HepG2 (cell line): ENCODE results near the gene VPS25. TPM values are rescaled to one million over a fixed set of nuclear protein-coding genes. Genes with fewer than 3 reads are reported as not detected.
A peak's percentile ranks its signal among the peaks of the same experiment; 100 is the strongest.

Experiments used
- BRD4 ChIP-seq: sonication (generic); formaldehyde crosslinking; IDR thresholded peaks from 2 replicates; pipeline ENCODE4 v1.4.0; 2020; ENCODE audit warnings: missing genetic modification reagents
- DR1 ChIP-seq: sonication (generic); formaldehyde crosslinking; IDR thresholded peaks from 2 replicates; pipeline ENCODE4 v1.8.0; 2021; ENCODE audit warnings: mild to moderate bottlenecking, missing genetic modification reagents, inconsistent platforms
- EEA1 ChIP-seq: sonication (generic); formaldehyde crosslinking; IDR thresholded peaks from 2 replicates; pipeline ENCODE4 v1.5.1; 2020; ENCODE audit warnings: mild to moderate bottlenecking, missing genetic modification reagents, borderline replicate concordance
- EED ChIP-seq: sonication (generic); formaldehyde crosslinking; IDR thresholded peaks from 2 replicates; pipeline ENCODE4 v1.5.0; 2020; ENCODE audit warnings: mild to moderate bottlenecking, missing genetic modification reagents
- GABPB1 ChIP-seq: IDR thresholded peaks from 2 replicates; pipeline ENCODE4 v1.6.1; 2016; ENCODE audit warnings: mild to moderate bottlenecking, missing genetic modification reagents, moderate library complexity, missing compliant biosample characterization
- NFKB2 ChIP-seq: sonication (generic); formaldehyde crosslinking; IDR thresholded peaks from 2 replicates; pipeline ENCODE4 v1.4.0; 2020; ENCODE audit warnings: missing genetic modification reagents, borderline replicate concordance
- SALL1 ChIP-seq: sonication (generic); formaldehyde crosslinking; IDR thresholded peaks from 2 replicates; pipeline ENCODE4 v1.8.0; 2022; ENCODE audit warnings: mild to moderate bottlenecking, missing genetic modification reagents
- TP53 ChIP-seq: sonication (generic); formaldehyde crosslinking; conservative IDR thresholded peaks from 2 replicates; pipeline ENCODE4 v1.4.0; 2020; ENCODE audit warnings: missing genetic modification reagents
- YEATS2 ChIP-seq: sonication (generic); formaldehyde crosslinking; IDR thresholded peaks from 2 replicates; pipeline ENCODE4 v1.4.0; 2020; ENCODE audit warnings: missing genetic modification reagents, borderline replicate concordance
- ZBED4 ChIP-seq: sonication (generic); formaldehyde crosslinking; IDR thresholded peaks from 2 replicates; pipeline ENCODE4 v1.4.0; 2020; ENCODE audit warnings: missing genetic modification reagents, borderline replicate concordance
- ZFAT ChIP-seq: sonication (generic); formaldehyde crosslinking; conservative IDR thresholded peaks from 2 replicates; pipeline ENCODE4 v1.8.1; 2023; ENCODE audit warnings: missing genetic modification reagents, inconsistent platforms
- ZMAT3 ChIP-seq: sonication (generic); formaldehyde crosslinking; conservative IDR thresholded peaks from 2 replicates; pipeline ENCODE4 v1.7.0; 2021; ENCODE audit warnings: missing genetic modification reagents
- ZNF430 ChIP-seq: sonication (generic); formaldehyde crosslinking; IDR thresholded peaks from 2 replicates; pipeline ENCODE4 v1.9.0; 2021; ENCODE audit warnings: mild to moderate bottlenecking, missing genetic modification reagents
- ZNF484 ChIP-seq: sonication (generic); formaldehyde crosslinking; IDR thresholded peaks from 2 replicates; pipeline ENCODE4 v1.5.1; 2020; ENCODE audit warnings: mild to moderate bottlenecking, low read depth, missing genetic modification reagents, borderline replicate concordance
- ZNF546 ChIP-seq: sonication (generic); formaldehyde crosslinking; conservative IDR thresholded peaks from 2 replicates; pipeline ENCODE4 v1.8.1; 2023; ENCODE audit warnings: mild to moderate bottlenecking, missing genetic modification reagents
- ZNF556 ChIP-seq: sonication (generic); formaldehyde crosslinking; IDR thresholded peaks from 2 replicates; pipeline ENCODE4 v1.4.0; 2020; ENCODE audit warnings: mild to moderate bottlenecking, missing genetic modification reagents, borderline replicate concordance
- ZSCAN30 ChIP-seq: sonication (generic); formaldehyde crosslinking; IDR thresholded peaks from 2 replicates; pipeline ENCODE4 v1.5.0; 2020; ENCODE audit warnings: mild to moderate bottlenecking, missing genetic modification reagents
- polyA plus RNA-seq, 8 experiments: library from polyadenylated mRNA; depleted of rRNA in 3 of 8; stranded (reverse) in 7 of 8; unstranded in 1 of 8; fragments of >200 nt; fragmentation: Illumina TruSeq in 4 of 8; extraction: Trizol in 4 of 8; gene quantifications; 2 replicates each; pipeline versions ENCODE4 v1.2.1 to v1.2.3, GENCODE V29; 2011 to 2016; ENCODE audit warnings: low read depth in 4 of 8, missing spikeins in 1 of 8, mixed read lengths in 1 of 8; ENCODE audit not compliant: insufficient read depth in 1 of 8
- total RNA-seq, 5 experiments: library from RNA; depleted of rRNA; stranded (reverse); fragments of >200 nt; fragmentation: Illumina TruSeq; extraction: Trizol; gene quantifications; 2 replicates each; pipeline ENCODE4 v1.2.3, GENCODE V29; 2016; ENCODE audit warnings: low read depth in 1 of 5
- TF ChIP-seq, protein P1 (sequence below): IDR thresholded peaks from 2 replicates; pipeline ENCODE4 v1.4.0; 2020; ENCODE audit warnings: mild to moderate bottlenecking, missing genetic modification reagents
- TF ChIP-seq, protein P2 (sequence below): sonication (generic); formaldehyde crosslinking; IDR thresholded peaks from 2 replicates; pipeline ENCODE4 v1.5.0; 2020; ENCODE audit warnings: missing genetic modification reagents
- TF ChIP-seq, protein P3 (sequence below): IDR thresholded peaks from 2 replicates; pipeline ENCODE4 v1.6.1; 2016; ENCODE audit warnings: control low read depth

The VPS25 gene
- total and polyA plus RNA-seq, 2 of the 13 experiments (the other 11 are each of a cell fraction or from before 2014, with no cell fraction given) = 161 to 249 TPM

GRCh38 chr17:42779304-42779935 lies 6.2 kb downstream of the VPS25 start (continued):
- TF ChIP-seq ZBED4 (CRISPR knock-in tag) (no peak), DR1 (CRISPR knock-in tag) (no peak), TP53 (CRISPR knock-in tag) (no peak), YEATS2 (CRISPR knock-in tag) (no peak), ZFAT (CRISPR knock-in tag) (no peak), SALL1 (CRISPR knock-in tag) (no peak), ZMAT3 (CRISPR knock-in tag) (no peak), ZNF484 (CRISPR knock-in tag) (no peak), NFKB2 (CRISPR knock-in tag) (0 out of 2 replicates have a peak, but pooled peaks have one; percentile 22), GABPB1 (CRISPR knock-in tag) (no peak), EEA1 (CRISPR knock-in tag) (0 out of 2 replicates have a peak, but pooled peaks have one; percentile 12), BRD4 (CRISPR knock-in tag) (no peak), EED (CRISPR knock-in tag) (0 out of 2 replicates have a peak, but pooled peaks have one; percentile 66), ZSCAN30 (CRISPR knock-in tag) (0 out of 2 replicates have a peak, but pooled peaks have one; percentile 69), ZNF430 (CRISPR knock-in tag) (no peak), ZNF556 (CRISPR knock-in tag) (peak; percentile 3; the same call in 1 of the 2 replicates), ZNF546 (no peak)
- TF ChIP-seq, protein P1, sequence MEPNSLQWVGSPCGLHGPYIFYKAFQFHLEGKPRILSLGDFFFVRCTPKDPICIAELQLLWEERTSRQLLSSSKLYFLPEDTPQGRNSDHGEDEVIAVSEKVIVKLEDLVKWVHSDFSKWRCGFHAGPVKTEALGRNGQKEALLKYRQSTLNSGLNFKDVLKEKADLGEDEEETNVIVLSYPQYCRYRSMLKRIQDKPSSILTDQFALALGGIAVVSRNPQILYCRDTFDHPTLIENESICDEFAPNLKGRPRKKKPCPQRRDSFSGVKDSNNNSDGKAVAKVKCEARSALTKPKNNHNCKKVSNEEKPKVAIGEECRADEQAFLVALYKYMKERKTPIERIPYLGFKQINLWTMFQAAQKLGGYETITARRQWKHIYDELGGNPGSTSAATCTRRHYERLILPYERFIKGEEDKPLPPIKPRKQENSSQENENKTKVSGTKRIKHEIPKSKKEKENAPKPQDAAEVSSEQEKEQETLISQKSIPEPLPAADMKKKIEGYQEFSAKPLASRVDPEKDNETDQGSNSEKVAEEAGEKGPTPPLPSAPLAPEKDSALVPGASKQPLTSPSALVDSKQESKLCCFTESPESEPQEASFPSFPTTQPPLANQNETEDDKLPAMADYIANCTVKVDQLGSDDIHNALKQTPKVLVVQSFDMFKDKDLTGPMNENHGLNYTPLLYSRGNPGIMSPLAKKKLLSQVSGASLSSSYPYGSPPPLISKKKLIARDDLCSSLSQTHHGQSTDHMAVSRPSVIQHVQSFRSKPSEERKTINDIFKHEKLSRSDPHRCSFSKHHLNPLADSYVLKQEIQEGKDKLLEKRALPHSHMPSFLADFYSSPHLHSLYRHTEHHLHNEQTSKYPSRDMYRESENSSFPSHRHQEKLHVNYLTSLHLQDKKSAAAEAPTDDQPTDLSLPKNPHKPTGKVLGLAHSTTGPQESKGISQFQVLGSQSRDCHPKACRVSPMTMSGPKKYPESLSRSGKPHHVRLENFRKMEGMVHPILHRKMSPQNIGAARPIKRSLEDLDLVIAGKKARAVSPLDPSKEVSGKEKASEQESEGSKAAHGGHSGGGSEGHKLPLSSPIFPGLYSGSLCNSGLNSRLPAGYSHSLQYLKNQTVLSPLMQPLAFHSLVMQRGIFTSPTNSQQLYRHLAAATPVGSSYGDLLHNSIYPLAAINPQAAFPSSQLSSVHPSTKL (CRISPR knock-in tag) = no peak
- TF ChIP-seq, protein P2, sequence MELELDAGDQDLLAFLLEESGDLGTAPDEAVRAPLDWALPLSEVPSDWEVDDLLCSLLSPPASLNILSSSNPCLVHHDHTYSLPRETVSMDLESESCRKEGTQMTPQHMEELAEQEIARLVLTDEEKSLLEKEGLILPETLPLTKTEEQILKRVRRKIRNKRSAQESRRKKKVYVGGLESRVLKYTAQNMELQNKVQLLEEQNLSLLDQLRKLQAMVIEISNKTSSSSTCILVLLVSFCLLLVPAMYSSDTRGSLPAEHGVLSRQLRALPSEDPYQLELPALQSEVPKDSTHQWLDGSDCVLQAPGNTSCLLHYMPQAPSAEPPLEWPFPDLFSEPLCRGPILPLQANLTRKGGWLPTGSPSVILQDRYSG = 0 out of 2 replicates have a peak, but pooled peaks have one; percentile 42
- TF ChIP-seq, protein P3, sequence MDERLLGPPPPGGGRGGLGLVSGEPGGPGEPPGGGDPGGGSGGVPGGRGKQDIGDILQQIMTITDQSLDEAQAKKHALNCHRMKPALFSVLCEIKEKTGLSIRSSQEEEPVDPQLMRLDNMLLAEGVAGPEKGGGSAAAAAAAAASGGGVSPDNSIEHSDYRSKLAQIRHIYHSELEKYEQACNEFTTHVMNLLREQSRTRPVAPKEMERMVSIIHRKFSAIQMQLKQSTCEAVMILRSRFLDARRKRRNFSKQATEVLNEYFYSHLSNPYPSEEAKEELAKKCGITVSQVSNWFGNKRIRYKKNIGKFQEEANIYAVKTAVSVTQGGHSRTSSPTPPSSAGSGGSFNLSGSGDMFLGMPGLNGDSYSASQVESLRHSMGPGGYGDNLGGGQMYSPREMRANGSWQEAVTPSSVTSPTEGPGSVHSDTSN = 0 out of 2 replicates have a peak, but pooled peaks have one; percentile 3
